Mammary epithelial cell (primary cell): Measurements from ENCODE around the gene ASB13.

Experiments
- CTCF ChIP-seq, 2 donors: IDR thresholded peaks in 1 of 2; conservative IDR thresholded peaks in 1 of 2; 2 replicates each; pipeline ENCODE4 v1.5.1; 2011 to 2012; ENCODE audit warnings: inconsistent platforms in 2 of 2, low read length in 2 of 2, mild to moderate bottlenecking in 2 of 2, control low read depth in 1 of 2, low read depth in 1 of 2; ENCODE audit not compliant: insufficient read depth in 1 of 2; ENCODE audit errors: extremely low read depth in 1 of 2
- EZH2 ChIP-seq: IDR thresholded peaks from 2 replicates; pipeline ENCODE4 v1.6.1; 2012; ENCODE audit warnings: low read length, inconsistent platforms, borderline replicate concordance

GRCh38 chr10:5697342-5697741 lies 30.9 kb upstream of the ASB13 start:
- TF ChIP-seq CTCF (conservative IDR thresholded peaks at IDR 0.05 in 1 of 2, IDR thresholded peaks at IDR 0.05 in 1 of 2; ENCODE audit: extremely low read depth in 1 of 2, insufficient read depth in 1 of 2, low read depth in 1 of 2, low read length in 2 of 2), result no peak
- TF ChIP-seq EZH2, result no peak
